Transverse colon (tissue), 4 donors: ENCODE data around the gene PDSS2.

Source experiments
- CTCF ChIP-seq, 5 experiments: fragments of 200-600 bp in 3 of 5; fragments of 450-650 bp in 2 of 5; sonication (generic) in 3 of 5; IDR thresholded peaks; 1 replicate in 2 of 5; 2 replicates in 3 of 5; pipeline ENCODE4 v1.5.1; 2016 to 2017; ENCODE audit warnings: antibody characterized with exemption in 5 of 5, inconsistent platforms in 3 of 5, mild to moderate bottlenecking in 2 of 5, moderate library complexity in 1 of 5
- EP300 ChIP-seq: sonication (generic); formaldehyde crosslinking; IDR thresholded peaks from one replicate; pipeline ENCODE4 v1.6.1; 2017; ENCODE audit warnings: antibody characterized with exemption, low read depth
- POLR2A ChIP-seq: fragments of 450-650 bp; IDR thresholded peaks from one replicate; pipeline ENCODE4 v1.6.1; 2016; ENCODE audit warnings: antibody characterized with exemption, mild to moderate bottlenecking, moderate library complexity
- POLR2AphosphoS5 ChIP-seq, 3 donors: sonication (generic); formaldehyde crosslinking; IDR thresholded peaks; one replicate each; pipeline ENCODE4 v1.6.1; 2016; ENCODE audit warnings: antibody characterized with exemption in 3 of 3

- TF ChIP-seq CTCF (IDR thresholded peaks at IDR 0.05) (no peak), EP300 (no peak), POLR2A (no peak), POLR2AphosphoS5 (IDR thresholded peaks at IDR 0.05) (no peak)
These were observed 17.7 kb downstream of the PDSS2 start for GRCh38 chr6:107441682-107442081.
